Left ventricle myocardium inferior (tissue), 1 donor: Measurements from ENCODE around the gene CAMK1D. TPM values are rescaled to one million over a fixed set of nuclear protein-coding genes. Genes with fewer than 3 reads are reported as not detected.

ENCODE experiments used
- DNase-seq: peaks from one replicate; pipeline ENCODE4 v3.0.0-alpha.2; 2020
- H3K27ac ChIP-seq: fragments of 200-600 bp; replicated peaks from 2 replicates; pipeline ENCODE4 v1.8.0; 2021
- H3K27me3 ChIP-seq: fragments of 200-600 bp; 2 replicates; pipeline ENCODE4 v1.8.0; 2021; ENCODE audit warnings: low read depth
- H3K36me3 ChIP-seq: fragments of 200-600 bp; 2 replicates; pipeline ENCODE4 v1.8.0; 2021
- H3K4me1 ChIP-seq: fragments of 200-600 bp; 2 replicates; pipeline ENCODE4 v1.8.0; 2021
- H3K4me3 ChIP-seq: fragments of 200-600 bp; 2 replicates; pipeline ENCODE4 v1.8.0; 2021; ENCODE audit warnings: mild to moderate bottlenecking, moderate library complexity
- H3K9me3 ChIP-seq: fragments of 200-600 bp; replicated peaks from 2 replicates; pipeline ENCODE4 v1.8.0; 2021
- intact Hi-C: fragments of 100-400 bp; cut with micrococcal nuclease; formaldehyde crosslinking; loops from one replicate; pipeline ENCODE4 v1.11.0; 2022
- total RNA-seq: library from RNA; stranded (reverse); fragmentation: NEBNext Ultra II Directional; extraction: Animal tissue kit (Norgen Biotek cat#: 25700); gene quantifications from one replicate; pipeline ENCODE4 v1.2.1, GENCODE V29; 2021
- TF ChIP-seq, protein P1 (sequence below): fragments of 200-600 bp; IDR thresholded peaks from 2 replicates; pipeline ENCODE4 v1.8.0; 2021; ENCODE audit warnings: antibody characterized with exemption, mild to moderate bottlenecking, borderline replicate concordance
- donor health status: DM: no; HTN: yes; CAD: no; lungs with severe emphysema.

The CAMK1D gene
- total RNA-seq, 1 donor from 2014 or later, result 2.5 TPM

DNA sequence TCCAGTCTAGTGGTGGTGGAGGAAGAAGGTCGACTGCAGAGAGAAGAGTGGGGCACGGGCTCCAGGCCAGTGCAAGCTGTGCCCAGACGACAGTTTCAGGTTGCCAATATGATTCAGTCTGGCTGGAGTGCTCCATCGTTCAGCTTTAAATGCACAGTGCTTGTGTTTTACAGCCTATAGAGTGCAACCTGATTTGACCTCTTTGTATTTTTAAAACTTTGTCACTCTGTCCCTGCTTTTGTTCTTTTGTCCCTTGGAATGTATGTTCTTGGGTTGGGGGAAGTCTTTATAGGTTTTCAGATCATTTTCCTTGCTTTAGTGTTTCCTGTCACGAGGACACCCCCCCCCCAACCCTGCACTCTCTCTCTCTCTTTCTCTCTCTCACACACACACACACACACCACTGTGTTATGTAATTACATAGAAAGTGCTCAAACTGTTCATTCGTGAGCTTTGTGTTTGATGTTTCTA is 198.0 kb downstream of the CAMK1D start:
- DNase-seq, result no peak
- no peak overlapping the region for H3K27ac ChIP-seq
- H3K9me3 ChIP-seq, result peaks cover 5% of the 10 kb centered on the region
- H3K36me3 ChIP-seq, result no peaks in the 10 kb centered on the region
- intact Hi-C loops, result no loop called here
- TF ChIP-seq, protein P1, sequence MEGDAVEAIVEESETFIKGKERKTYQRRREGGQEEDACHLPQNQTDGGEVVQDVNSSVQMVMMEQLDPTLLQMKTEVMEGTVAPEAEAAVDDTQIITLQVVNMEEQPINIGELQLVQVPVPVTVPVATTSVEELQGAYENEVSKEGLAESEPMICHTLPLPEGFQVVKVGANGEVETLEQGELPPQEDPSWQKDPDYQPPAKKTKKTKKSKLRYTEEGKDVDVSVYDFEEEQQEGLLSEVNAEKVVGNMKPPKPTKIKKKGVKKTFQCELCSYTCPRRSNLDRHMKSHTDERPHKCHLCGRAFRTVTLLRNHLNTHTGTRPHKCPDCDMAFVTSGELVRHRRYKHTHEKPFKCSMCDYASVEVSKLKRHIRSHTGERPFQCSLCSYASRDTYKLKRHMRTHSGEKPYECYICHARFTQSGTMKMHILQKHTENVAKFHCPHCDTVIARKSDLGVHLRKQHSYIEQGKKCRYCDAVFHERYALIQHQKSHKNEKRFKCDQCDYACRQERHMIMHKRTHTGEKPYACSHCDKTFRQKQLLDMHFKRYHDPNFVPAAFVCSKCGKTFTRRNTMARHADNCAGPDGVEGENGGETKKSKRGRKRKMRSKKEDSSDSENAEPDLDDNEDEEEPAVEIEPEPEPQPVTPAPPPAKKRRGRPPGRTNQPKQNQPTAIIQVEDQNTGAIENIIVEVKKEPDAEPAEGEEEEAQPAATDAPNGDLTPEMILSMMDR, result no peak
- no peaks in the 10 kb centered on the region for H3K27me3 ChIP-seq
- H3K4me3 ChIP-seq, result no peak overlapping the region
- H3K4me1 ChIP-seq, result no peaks in the 10 kb centered on the region

DNA sequence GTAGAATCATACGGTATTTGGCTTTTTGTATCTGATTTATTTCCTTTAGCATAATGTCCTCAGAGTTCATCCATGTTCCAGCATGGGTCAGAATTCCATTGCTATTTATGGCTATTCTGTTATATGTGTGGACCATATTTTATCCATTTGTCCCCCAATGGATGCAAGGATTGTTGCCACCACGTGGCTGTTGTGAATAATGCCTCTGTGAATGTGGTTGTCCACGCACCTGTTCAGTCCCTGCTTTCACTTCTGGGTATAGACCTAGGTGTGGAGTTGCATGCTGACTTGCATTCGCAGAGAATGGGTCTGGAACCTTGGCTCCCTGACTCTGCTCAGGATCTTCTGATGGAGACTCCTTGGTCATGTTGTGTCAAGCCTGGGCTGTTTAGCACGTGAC is 199.9 kb downstream of the CAMK1D start:
- intact Hi-C loops, result no loop called here
- peaks cover 6% of the 10 kb centered on the region for H3K36me3 ChIP-seq
- no peaks in the 10 kb centered on the region for H3K27me3 ChIP-seq
- H3K4me3 ChIP-seq, result no peak overlapping the region
- no peak overlapping the region for H3K27ac ChIP-seq
- DNase-seq, result no peak
- no peaks in the 10 kb centered on the region for H3K4me1 ChIP-seq
- TF ChIP-seq, protein P1, result no peak
- no peaks in the 10 kb centered on the region for H3K9me3 ChIP-seq

DNA sequence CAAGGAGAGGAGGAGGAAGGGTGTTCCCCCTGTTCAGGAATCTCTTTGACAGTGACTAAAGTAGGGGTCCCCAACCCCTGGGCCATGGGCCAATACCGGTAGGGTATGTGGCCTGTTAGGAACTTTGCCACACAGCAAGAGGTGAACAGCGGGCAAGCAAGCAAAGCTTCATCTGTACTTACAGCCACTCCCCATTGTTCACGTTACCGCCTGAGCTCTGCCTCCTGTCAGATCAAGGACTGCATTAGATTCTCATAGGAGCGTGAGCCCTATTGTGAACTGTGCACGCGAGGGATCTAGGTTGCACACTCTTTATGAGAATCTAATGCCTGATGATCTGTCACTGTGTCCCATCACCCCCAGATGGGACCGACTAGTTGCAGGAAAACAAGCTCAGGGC is 201.6 kb downstream of the CAMK1D start:
- Histone ChIP-seq H3K27me3 (no peaks in the 10 kb centered on the region), H3K27ac (no peak overlapping the region), H3K36me3 (peaks cover 6% of the 10 kb centered on the region), H3K9me3 (no peaks in the 10 kb centered on the region), H3K4me3 (no peak overlapping the region), H3K4me1 (no peaks in the 10 kb centered on the region)
- intact Hi-C loops, result no loop called here
- DNase-seq, result no peak
- TF ChIP-seq, protein P1, result no peak

DNA sequence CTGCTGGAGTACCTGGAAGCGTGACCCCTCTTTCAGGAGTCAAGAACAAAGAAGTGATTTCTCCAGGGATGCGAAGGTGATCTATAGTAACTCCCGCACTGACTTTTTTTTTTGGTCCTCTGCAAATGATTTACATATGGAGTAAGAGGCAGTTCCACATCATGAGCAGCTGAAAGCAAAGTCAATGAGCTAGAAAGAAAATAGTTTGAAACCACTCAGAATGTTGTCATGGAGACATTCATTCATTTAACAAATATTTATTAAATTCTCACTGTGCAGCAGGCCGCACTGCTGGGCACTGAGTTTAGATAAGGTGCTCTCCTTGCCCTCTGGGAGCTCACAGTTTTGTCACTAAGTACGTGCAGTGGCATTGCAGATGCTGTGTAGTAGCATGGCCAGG is 206.7 kb downstream of the CAMK1D start:
- H3K36me3 ChIP-seq, result peaks cover 6% of the 10 kb centered on the region
- TF ChIP-seq, protein P1, result no peak
- H3K4me3 ChIP-seq, result no peak overlapping the region
- H3K4me1 ChIP-seq, result no peaks in the 10 kb centered on the region
- H3K9me3 ChIP-seq, result no peaks in the 10 kb centered on the region
- DNase-seq, result no peak
- no peaks in the 10 kb centered on the region for H3K27me3 ChIP-seq
- H3K27ac ChIP-seq, result no peak overlapping the region
- intact Hi-C loops, result no loop called here

DNA sequence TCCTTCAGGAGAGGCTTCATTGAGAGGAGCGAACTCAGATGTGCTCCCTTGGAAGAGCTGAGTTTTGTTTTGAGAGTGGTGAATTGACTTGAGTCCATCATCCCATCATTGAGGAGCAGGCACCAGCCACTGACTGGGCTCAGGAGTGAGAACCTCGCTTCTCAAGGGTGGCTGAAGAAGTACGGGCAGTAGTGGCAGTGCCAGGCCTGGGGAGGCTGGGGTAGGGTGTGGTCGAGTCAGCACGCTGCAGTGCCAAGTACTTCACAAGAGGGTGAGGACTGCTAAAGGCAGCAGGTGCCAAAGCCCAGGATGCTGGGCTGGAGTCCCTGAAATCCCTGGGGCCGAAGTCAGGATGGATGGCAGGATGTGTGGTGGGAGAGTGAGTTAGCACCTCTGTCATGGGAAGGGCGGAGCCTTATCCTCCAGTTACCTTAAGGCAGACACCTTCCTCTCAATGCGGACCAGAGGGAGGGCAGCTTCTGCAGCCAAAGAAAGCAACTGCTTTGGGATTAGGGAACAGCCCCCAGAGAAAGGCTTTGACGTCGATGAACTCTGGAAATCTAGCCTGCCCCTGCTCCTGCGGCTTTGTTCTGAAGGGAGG is 210.3 kb downstream of the CAMK1D start:
- TF ChIP-seq, protein P1, result no peak
- intact Hi-C loops, result no loop called here
- DNase-seq, result no peak
- H3K36me3 ChIP-seq, result no peaks in the 10 kb centered on the region
- no peaks in the 10 kb centered on the region for H3K27me3 ChIP-seq
- H3K9me3 ChIP-seq, result no peaks in the 10 kb centered on the region
- no peaks in the 10 kb centered on the region for H3K4me1 ChIP-seq
- no peak overlapping the region for H3K4me3 ChIP-seq
- H3K27ac ChIP-seq, result no peak overlapping the region
